Calu3 (cell line): Measurements from ENCODE around the gene C5orf46. TPM values are rescaled to one million over a fixed set of nuclear protein-coding genes. Genes with fewer than 3 reads are reported as not detected.

ENCODE experiments used
- BruUV-seq: library from RNA; stranded (reverse); fragments of 400-500 nt; replicated peaks from 2 replicates; lab custom pipeline; 2021; lab: Mats Ljungman, UMichigan
- CTCF ChIA-PET: fragments of 300-600 bp; sonication (Branson Sonifier 250); formaldehyde crosslinking; loops from one replicate; lab custom pipeline; 2022; ENCODE audit warnings: antibody characterized with exemption; lab: Charles Lee
- DNase-seq: peaks from one replicate; pipeline ENCODE4 v3.0.0; 2022
- H3K27ac Mint-ChIP-seq: one replicate; pipeline ENCODE4 v1.8.0; 2022; ENCODE audit warnings: mixed read lengths; ENCODE audit not compliant: unreplicated experiment
- H3K27me3 Mint-ChIP-seq: one replicate; pipeline ENCODE4 v1.8.0; 2022; ENCODE audit warnings: mixed read lengths; ENCODE audit not compliant: unreplicated experiment
- H3K36me3 Mint-ChIP-seq: one replicate; pipeline ENCODE4 v1.8.0; 2022; ENCODE audit warnings: mild to moderate bottlenecking, moderate library complexity, mixed read lengths; ENCODE audit not compliant: insufficient read depth, unreplicated experiment
- H3K4me1 Mint-ChIP-seq: one replicate; pipeline ENCODE4 v1.8.0; 2022; ENCODE audit warnings: mild to moderate bottlenecking, low read depth, mixed read lengths; ENCODE audit not compliant: unreplicated experiment
- H3K4me3 Mint-ChIP-seq: one replicate; pipeline ENCODE4 v1.8.0; 2022; ENCODE audit warnings: mild to moderate bottlenecking, low read depth, moderate library complexity, mixed read lengths; ENCODE audit not compliant: unreplicated experiment
- H3K9me3 Mint-ChIP-seq: one replicate; pipeline ENCODE4 v1.8.0; 2022; ENCODE audit warnings: low read depth, mixed read lengths; ENCODE audit not compliant: unreplicated experiment
- intact Hi-C: fragments of 100-400 bp; cut with micrococcal nuclease; formaldehyde crosslinking; loops from one replicate; pipeline ENCODE4 v1.10.0; 2022; ENCODE audit not compliant: unreplicated experiment
- total RNA-seq: library from RNA; stranded (reverse); gene quantifications from 2 replicates; pipeline ENCODE4 v1.2.3, GENCODE V29; 2022
- TF ChIP-seq, protein P1 (sequence below): fragments of 200-600 bp; IDR thresholded peaks from one replicate; pipeline ENCODE4 v1.8.0; 2022; ENCODE audit warnings: antibody characterized with exemption; ENCODE audit not compliant: unreplicated experiment

Gene C5orf46
- total RNA-seq, 1 experiment from 2014 or later: 0.97 TPM

DNA sequence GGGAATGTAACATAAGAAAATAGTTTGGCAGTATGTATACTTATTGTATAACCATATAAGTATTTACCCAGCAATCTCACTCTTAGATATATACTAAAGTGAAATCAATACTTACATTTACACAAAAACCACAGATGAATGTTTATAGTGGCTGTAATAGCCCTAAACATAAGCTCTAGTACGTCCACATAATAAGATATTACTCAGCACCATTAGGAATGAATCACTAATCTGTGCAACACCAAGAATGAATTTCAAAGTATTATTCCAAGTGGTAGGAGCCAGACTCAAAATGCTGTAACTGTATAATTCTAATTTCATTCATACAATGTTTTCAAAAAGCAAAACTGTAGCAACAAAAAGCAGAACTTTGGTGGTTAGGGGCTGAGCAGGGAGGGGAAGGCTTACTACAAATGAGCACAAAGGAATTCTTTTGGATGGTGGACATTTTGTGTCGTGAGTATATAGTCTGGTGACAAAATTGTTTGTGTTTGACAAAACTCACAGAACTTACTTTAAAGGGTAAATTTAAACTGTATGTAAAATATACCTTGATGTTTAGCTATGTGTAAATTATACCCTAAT, 11.9 kb upstream of the C5orf46 start:
- no peaks in the 10 kb centered on the region for H3K27me3 Mint-ChIP-seq
- H3K27ac Mint-ChIP-seq: no peak overlapping the region
- CTCF ChIA-PET: interaction anchor here (0.6 kb wide), 1 partner anchor 403 kb away, joined by 4 read pairs; no protein-coding TSS in a partner anchor
- H3K4me1 Mint-ChIP-seq: peaks cover 20% of the 10 kb centered on the region
- BruUV-seq: no TSS peak
- H3K9me3 Mint-ChIP-seq: no peaks in the 10 kb centered on the region
- no peaks in the 10 kb centered on the region for H3K36me3 Mint-ChIP-seq
- no peak for DNase-seq
- H3K4me3 Mint-ChIP-seq: no peak overlapping the region
- TF ChIP-seq, protein P1, sequence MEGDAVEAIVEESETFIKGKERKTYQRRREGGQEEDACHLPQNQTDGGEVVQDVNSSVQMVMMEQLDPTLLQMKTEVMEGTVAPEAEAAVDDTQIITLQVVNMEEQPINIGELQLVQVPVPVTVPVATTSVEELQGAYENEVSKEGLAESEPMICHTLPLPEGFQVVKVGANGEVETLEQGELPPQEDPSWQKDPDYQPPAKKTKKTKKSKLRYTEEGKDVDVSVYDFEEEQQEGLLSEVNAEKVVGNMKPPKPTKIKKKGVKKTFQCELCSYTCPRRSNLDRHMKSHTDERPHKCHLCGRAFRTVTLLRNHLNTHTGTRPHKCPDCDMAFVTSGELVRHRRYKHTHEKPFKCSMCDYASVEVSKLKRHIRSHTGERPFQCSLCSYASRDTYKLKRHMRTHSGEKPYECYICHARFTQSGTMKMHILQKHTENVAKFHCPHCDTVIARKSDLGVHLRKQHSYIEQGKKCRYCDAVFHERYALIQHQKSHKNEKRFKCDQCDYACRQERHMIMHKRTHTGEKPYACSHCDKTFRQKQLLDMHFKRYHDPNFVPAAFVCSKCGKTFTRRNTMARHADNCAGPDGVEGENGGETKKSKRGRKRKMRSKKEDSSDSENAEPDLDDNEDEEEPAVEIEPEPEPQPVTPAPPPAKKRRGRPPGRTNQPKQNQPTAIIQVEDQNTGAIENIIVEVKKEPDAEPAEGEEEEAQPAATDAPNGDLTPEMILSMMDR: no peak
- intact Hi-C loops: no loop called here

DNA sequence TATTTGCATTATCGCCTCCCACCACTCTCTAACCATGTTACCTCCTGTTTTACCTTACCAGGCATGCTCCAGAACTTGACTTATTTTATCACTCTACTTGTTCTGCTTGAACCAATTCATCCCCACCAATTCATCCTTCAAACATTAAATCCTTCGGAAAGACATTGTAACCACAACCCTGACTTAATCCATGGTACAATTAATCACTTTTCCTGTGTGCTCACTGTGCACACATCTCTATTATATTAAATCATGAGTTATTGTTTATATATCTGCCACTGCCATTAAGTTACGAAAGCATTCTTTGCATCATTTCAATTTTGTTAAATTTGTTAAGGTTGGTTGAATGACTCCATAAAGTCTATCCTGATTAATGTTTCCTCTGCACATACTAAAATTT, 7.4 kb upstream of the C5orf46 start:
- intact Hi-C loops: no loop called here
- Mint-ChIP-seq H3K4me1 (peaks cover 10% of the 10 kb centered on the region), H3K27ac (no peak overlapping the region), H3K9me3 (no peaks in the 10 kb centered on the region), H3K4me3 (no peak overlapping the region), H3K27me3 (no peaks in the 10 kb centered on the region), H3K36me3 (no peaks in the 10 kb centered on the region)
- BruUV-seq: no TSS peak
- no peak for DNase-seq
- TF ChIP-seq, protein P1: no peak
- CTCF ChIA-PET: no interaction called here

DNA sequence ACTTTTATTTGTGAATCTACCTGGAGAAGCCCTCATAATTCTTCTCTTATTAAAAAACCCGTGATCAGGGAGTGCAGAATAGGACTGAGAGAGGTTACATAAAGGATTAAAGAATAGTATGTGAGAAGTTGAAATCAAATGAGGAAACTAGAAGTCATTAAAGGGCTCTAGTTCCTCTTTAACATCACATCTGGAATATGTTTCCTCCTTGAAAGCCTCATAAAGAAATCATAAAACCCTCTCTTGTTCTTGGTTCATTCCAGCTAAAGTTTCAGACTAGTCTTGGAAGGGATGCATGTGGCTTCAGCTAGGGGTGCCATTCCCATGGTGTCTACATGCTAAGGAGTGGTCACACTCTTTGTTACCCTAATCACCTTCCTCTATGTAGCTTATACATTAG, 5.7 kb upstream of the C5orf46 start:
- Mint-ChIP-seq H3K4me3 (no peak overlapping the region), H3K36me3 (no peaks in the 10 kb centered on the region)
- no peak for DNase-seq

DNA sequence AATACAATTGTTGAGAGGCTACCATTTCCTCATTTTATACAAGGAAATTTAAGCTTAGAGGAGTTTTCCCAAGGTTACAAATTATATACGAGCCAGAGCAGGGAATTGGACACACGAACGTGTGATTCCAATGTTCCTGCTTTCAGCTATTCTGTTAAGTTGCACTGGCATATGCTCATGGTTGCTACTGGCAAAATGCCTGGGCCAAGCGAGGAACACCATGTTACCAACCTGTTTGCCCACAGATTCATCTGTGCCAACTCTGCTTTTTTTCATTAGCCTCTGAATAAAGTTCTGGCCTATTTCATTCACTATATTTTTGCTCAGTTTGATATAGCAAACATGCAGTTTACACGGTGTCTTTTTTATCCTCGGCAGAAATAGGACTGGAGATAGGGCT, 5.1 kb upstream of the C5orf46 start:
- H3K27me3 Mint-ChIP-seq: no peaks in the 10 kb centered on the region
- H3K36me3 Mint-ChIP-seq: no peaks in the 10 kb centered on the region
- H3K4me1 Mint-ChIP-seq: peaks cover 8% of the 10 kb centered on the region
- no peak overlapping the region for H3K4me3 Mint-ChIP-seq
- intact Hi-C loops: no loop called here
- no TSS peak for BruUV-seq
- TF ChIP-seq, protein P1: no peak
- H3K27ac Mint-ChIP-seq: no peak overlapping the region
- no peaks in the 10 kb centered on the region for H3K9me3 Mint-ChIP-seq
- CTCF ChIA-PET: interaction anchor here (0.6 to 0.8 kb wide), 2 partner anchors 19 to 1029 kb away, joined by 4 to 5 read pairs; no protein-coding TSS in a partner anchor
- DNase-seq: no peak

More for the DNA sequence above, 5.7 kb upstream of the C5orf46 start:
- Mint-ChIP-seq H3K27me3 (no peaks in the 10 kb centered on the region), H3K4me1 (peaks cover 2% of the 10 kb centered on the region), H3K9me3 (no peaks in the 10 kb centered on the region), H3K27ac (no peak overlapping the region)
- no TSS peak for BruUV-seq
- intact Hi-C loops: no loop called here
- TF ChIP-seq, protein P1: no peak
- CTCF ChIA-PET: interaction anchor here (0.8 kb wide), 1 partner anchor 18 kb away, joined by 5 read pairs; no protein-coding TSS in a partner anchor
